Measurements from ENCODE around the gene ARL15.

GRCh38 chr5:54009828-54010227 lies 300.5 kb downstream of the ARL15 start:
- TF ChIP-seq EZH2 (IDR thresholded peaks at IDR 0.05; ENCODE audit: insufficient read depth, poor library complexity, severe bottlenecking) = no peak
- no peak for TF ChIP-seq EZH2phosphoT487 (IDR thresholded peaks at IDR 0.05; ENCODE audit: insufficient read depth, low read depth)
